ENCODE measurements around the gene MAPK10.
"Not testable (repeated sequence)": the region's sequence is repeated elsewhere in the genome, so short reads cannot be mapped to it uniquely, and the experiment has no call there.

The MAPK10 gene

DNA sequence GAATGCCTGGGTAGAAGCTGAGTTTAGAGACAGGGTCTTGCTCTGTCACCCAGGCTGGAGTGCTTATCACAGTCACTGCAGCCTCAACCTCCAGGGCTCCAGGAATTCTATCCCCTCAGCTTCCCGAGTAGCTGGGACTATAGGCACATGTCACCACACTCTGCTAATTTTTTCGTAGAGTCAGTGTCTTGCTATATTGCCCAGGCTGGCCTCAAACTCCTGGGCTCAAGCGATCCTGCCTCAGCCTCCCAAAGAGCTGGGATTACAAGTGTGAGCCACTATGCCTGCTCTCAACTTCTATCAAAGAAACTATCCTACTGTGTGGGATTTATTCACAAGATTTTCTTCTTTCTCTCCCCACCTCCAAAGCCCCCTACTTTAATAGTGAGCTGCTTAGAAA is 15.7 kb downstream of the MAPK10 start:
- DNase-seq (ENCODE audit: low read depth in 4 of 4, low spot score in 1 of 4): no peak

DNA sequence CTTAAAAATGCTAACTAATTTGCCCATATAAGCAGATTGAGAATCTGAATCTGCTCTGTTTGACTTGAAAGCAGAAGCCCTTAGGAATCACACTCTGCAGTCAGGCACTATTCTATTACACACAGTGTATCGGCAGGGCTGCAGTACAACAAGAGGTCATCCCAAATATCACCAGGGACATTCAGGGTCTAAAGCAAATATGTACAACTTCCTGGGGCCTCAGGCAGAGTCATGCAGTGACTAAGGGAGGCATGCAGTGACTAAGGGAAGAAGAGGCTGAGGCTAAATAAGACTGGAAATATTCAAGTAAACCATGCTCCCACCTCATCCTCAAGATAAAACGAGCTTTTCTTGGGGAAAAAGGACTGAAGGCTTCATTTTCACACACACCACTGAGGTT is 20.9 kb downstream of the MAPK10 start:
- no peak for DNase-seq (ENCODE audit: low read depth in 4 of 4, low spot score in 1 of 4)

DNA sequence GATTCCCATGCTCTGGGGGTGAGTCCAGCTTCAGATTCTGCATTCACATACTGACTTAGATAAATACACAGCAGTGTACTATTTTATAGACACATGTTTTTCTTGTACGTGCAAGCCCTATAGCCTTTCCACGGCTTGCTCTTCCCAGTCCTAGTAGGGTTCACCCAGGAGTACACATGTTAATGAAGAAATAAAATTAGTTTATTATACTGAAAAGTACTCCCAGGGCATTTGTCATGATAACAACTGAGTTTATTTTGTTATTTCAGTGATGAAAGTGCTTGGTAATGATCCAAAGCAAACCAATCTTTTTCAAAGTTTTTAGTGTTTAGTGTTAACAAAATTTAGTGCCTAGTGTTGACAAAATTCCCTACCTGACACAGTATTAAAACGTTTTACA is 21.3 kb downstream of the MAPK10 start:
- no peak for DNase-seq (ENCODE audit: low read depth in 4 of 4, low spot score in 1 of 4)

GRCh38 chr4:86334020-86334750 is 25.7 kb downstream of the MAPK10 start:
- DNase-seq (ENCODE audit: low read depth in 4 of 4, low spot score in 1 of 4): no peak

- no peak for DNase-seq (ENCODE audit: low read depth in 4 of 4, low spot score in 1 of 4)
Observed at GRCh38 chr4:86333236-86333635, 26.6 kb downstream of the MAPK10 start.

DNA sequence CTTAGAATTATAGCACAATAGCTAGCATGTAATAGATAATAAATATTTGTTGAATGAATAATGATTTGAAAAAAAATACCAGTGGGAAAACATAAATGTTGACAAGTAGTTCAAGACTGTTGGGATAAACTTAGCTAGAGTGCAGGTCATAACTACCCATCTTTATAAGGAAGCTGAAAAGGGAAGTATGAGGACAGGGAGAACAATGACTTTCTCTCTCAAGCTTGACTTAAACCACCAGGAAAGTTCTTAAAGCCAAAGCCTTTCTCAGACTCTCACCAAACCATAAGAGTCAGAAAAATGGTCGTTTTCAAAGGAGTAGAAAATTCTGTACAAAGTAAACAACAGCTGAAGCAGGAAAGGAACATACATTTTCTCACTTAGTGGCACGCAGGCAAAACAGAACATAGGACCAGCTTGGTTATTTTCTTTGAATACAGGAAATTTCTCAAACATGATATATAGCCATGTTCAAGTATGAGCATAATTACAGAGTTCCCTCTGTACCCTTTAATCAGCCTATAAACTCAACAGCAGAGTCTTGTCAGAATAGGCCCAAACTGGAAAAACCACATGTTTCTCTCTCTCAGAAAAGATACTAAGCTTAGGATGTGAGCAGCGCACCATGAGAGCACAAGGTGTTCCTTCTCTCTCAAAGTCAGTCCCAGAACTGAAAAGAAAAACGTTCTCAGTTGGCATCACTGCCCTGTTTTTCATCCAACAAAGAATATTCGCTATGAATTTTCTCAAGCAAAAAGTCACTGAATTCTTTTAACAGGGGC is 28.7 kb downstream of the MAPK10 start:
- no peak for DNase-seq (ENCODE audit: low read depth in 4 of 4, low spot score in 1 of 4)

DNA sequence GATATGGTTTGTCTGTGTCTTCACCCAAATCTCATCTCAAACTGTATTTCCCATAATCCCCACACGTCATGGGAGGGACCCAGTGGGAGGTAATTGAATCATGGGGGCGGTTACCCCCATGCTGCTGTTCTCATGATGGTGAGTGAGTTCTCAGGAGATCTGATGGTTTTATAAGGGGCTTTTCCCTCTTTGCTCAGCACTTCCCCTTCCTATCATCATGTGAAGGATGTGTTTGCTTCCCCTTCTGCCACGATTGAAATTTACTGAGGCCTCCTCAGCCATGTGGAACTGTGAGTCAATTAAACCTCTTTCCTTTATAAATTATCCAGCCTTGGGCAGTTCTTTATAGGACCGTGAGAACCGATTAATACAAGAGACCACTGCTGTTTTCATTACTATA is 29.4 kb downstream of the MAPK10 start:
- not testable (repeated sequence) for DNase-seq (ENCODE audit: low read depth in 4 of 4, low spot score in 1 of 4)

DNA sequence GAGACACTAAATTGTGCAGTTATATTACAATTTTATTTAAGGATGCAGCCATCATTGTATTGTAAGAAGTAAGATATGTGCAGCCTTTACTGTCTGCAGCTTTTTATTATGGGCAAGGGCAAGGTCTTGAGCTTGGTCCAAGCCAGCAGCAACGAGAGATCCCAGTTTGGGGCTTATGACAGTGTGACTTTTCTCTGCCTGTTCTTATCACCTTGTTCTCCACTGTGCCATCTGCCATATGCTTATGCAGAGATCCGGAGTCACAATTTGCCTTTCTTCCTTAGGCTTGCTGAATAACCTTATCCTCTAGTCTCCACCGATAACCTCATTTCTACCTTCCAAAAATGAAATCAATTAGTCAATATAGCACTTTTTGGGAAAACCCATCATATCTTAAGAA is 30.4 kb downstream of the MAPK10 start:
- DNase-seq (ENCODE audit: low read depth in 4 of 4, low spot score in 1 of 4): no peak

DNA sequence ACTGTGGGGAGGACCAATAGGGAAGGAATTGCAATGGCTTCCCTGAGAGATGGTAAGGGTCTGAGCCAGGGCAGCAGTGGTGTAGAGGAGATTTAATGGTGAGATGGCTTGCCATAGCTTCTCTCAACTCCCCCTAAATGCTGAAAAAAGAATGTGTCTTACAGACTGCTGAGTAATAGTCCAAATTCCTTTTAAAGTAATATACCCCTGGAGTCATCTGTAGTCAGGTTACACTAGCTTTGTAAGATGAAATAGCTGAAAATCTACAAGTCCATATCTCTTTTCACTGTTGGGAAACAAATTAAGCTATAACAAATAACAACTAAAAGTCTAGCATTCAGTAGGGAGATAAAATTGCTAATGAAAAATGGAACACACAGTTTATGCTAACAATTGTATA is 33.5 kb downstream of the MAPK10 start:
- DNase-seq (ENCODE audit: low read depth in 4 of 4, low spot score in 1 of 4): no peak

DNA sequence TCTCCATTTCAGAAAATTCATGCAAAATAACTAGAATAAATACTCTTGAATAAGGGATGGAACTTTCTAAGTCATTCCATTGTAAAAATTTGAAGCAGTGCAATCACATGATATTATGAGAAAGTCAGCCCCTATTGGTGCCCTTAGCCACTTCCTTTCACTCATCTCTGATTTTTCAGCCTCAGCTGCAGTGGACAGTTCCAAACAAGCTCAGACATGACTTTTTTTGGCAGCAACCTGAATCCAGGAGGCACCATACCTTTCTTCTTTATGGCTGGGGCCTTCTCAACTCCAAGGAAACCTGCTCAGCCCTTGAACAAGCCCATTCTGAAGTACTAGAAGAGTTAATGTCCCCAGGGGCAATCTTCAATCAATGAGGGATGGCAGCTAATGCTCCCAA is 40.5 kb downstream of the MAPK10 start:
- no peak for DNase-seq (ENCODE audit: low read depth in 4 of 4, low spot score in 1 of 4)

DNA sequence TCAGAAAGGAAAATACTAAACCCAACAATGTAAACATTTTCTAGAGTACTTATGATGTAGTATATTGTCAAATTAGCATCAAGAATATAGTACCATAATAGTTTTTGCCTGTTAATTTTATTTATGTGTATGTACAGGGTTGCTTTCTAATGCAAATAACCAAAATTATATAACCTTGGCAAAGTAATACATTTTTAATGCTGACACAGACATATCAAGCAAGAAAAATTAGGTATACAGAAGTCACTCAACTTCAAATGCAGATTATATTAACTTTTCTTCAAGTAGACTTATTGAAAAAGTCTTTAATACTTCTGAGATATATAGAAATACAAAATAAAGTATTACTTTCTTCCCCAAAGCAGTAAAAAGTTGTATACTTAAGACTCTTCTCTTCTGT is 44.3 kb downstream of the MAPK10 start:
- no peak for DNase-seq (ENCODE audit: low read depth in 4 of 4, low spot score in 1 of 4)

DNA sequence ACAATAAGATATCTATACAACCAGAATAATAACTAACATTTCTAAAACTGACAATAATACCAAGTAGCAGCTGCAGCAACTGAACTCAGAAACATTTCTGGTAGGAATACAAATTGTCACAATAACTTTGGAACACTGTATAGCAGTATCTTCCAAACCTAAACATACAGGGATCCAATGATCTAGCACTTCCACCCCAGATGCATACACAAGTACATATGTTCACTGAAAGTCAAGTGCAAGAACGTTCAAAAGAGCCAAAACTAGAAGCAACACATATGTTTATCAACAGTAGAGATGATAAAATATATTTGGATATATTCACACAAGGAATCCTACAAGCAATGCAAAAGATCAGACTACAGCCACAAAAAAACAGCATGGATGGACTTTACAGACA is 46.2 kb downstream of the MAPK10 start:
- no peak for DNase-seq (ENCODE audit: low read depth in 4 of 4, low spot score in 1 of 4)

GRCh38 chr4:86307432-86307831 is 52.4 kb downstream of the MAPK10 start:
- no peak for DNase-seq (ENCODE audit: low read depth in 4 of 4, low spot score in 1 of 4)

GRCh38 chr4:86306816-86307215 is 53.0 kb downstream of the MAPK10 start:
- DNase-seq (ENCODE audit: low read depth in 4 of 4, low spot score in 1 of 4): no peak

GRCh38 chr4:86302830-86303229 is 57.0 kb downstream of the MAPK10 start:
- DNase-seq (ENCODE audit: low read depth in 4 of 4, low spot score in 1 of 4): no peak

DNA sequence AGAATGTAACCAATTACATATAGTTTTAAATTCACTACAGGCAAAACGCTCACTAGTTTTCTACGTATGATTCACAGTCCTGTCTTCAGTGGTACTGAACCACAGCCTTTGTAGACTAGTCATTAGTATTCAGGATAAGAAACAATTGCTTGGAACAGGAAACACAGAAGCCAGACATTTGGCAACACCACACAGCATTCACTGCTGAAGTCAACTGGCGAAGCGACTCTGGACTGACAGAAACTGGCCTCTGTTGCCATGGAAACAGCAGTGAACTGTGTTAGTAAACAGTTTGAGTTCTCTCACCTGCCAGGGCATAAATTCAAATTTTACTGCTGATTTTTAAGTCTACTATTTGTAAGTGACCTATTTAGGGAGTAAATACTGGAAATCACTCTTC is 57.6 kb downstream of the MAPK10 start:
- DNase-seq (ENCODE audit: low read depth in 4 of 4, low spot score in 1 of 4): no peak

DNA sequence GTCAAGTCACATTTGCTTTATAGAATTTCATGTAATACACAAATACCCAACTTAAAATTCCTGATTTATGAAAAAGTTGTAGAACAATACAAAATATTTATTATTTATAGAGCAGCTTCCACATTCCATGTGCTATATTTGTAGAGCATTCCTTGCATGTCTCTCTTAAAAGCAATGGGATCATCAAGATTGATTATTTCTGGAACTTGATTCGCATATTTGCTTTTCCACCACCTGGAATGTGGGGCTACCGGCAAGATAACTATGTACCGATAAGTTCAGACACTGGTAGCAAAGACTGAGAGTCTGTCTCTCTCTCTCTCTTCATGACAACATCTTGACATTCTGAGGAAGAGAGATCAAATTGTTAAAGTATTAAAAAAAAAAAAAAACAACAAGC is 59.3 kb downstream of the MAPK10 start:
- DNase-seq (ENCODE audit: low read depth in 4 of 4, low spot score in 1 of 4): no peak

GRCh38 chr4:86296865-86297264 is 63.0 kb downstream of the MAPK10 start:
- DNase-seq (ENCODE audit: low read depth in 4 of 4, low spot score in 1 of 4): no peak

GRCh38 chr4:86294883-86295282 is 65.0 kb downstream of the MAPK10 start:
- DNase-seq (ENCODE audit: low read depth in 4 of 4, low spot score in 1 of 4): no peak

GRCh38 chr4:86291180-86291579 is 68.7 kb downstream of the MAPK10 start:
- no peak for DNase-seq (ENCODE audit: low read depth in 4 of 4, low spot score in 1 of 4)

GRCh38 chr4:86286726-86287125 is 73.1 kb downstream of the MAPK10 start:
- DNase-seq (ENCODE audit: low read depth in 4 of 4, low spot score in 1 of 4): no peak

- DNase-seq (ENCODE audit: low read depth in 4 of 4, low spot score in 1 of 4): no peak
Observed at GRCh38 chr4:86283371-86283770, 76.5 kb downstream of the MAPK10 start.

- no peak for DNase-seq (ENCODE audit: low read depth in 4 of 4, low spot score in 1 of 4)
Observed at GRCh38 chr4:86280246-86280645, 79.6 kb downstream of the MAPK10 start.

Measured in stimulated activated CD4-positive, alpha-beta T cell treated with anti-CD3 and anti-CD28 coated beads, Interleukin-1b, Interleukin-23, amount 100 ng/mL, for 24 hours (primary cell).